Spleen (tissue), 11 donors: ENCODE data around the gene CIDEB. TPM values are rescaled to one million over a fixed set of nuclear protein-coding genes. Genes with fewer than 3 reads are reported as not detected.
A peak's percentile ranks its signal among the peaks of the same experiment; 100 is the strongest.

Experiments used
- DNase-seq: peaks from one replicate; pipeline ENCODE4 v3.0.0-alpha.2; 2020
- H3K27ac ChIP-seq, 8 donors: fragments of 200-600 bp; sonication (generic) in 7 of 8; 1 replicate in 4 of 8; 2 replicates in 4 of 8; pipeline versions ENCODE4 v1.5.0 to v1.8.0; 2016 to 2021; ENCODE audit warnings: inconsistent platforms in 4 of 8, mild to moderate bottlenecking in 4 of 8, moderate library complexity in 1 of 8
- H3K27me3 ChIP-seq, 7 donors: fragments of 200-600 bp; sonication (generic) in 6 of 7; replicated peaks in 1 of 7; 1 replicate in 4 of 7; 2 replicates in 3 of 7; pipeline versions ENCODE4 v1.5.0 to v1.8.0; 2016 to 2021; ENCODE audit warnings: inconsistent platforms in 3 of 7, mild to moderate bottlenecking in 1 of 7
- H3K36me3 ChIP-seq, 6 donors: fragments of 200-600 bp; sonication (generic) in 5 of 6; 1 replicate in 4 of 6; 2 replicates in 2 of 6; pipeline versions ENCODE4 v1.5.0 to v1.8.0; 2016 to 2021; ENCODE audit warnings: inconsistent platforms in 2 of 6
- H3K4me1 ChIP-seq, 6 donors: fragments of 200-600 bp; sonication (generic) in 5 of 6; 1 replicate in 3 of 6; 2 replicates in 3 of 6; pipeline versions ENCODE4 v1.5.0 to v1.8.0; 2016 to 2021; ENCODE audit warnings: inconsistent platforms in 3 of 6
- H3K4me3 ChIP-seq, 8 donors: fragments of 200-600 bp; sonication (generic) in 7 of 8; 1 replicate in 4 of 8; 2 replicates in 4 of 8; pipeline versions ENCODE4 v1.5.0 to v1.8.0; 2016 to 2021; ENCODE audit warnings: inconsistent platforms in 4 of 8, mild to moderate bottlenecking in 4 of 8, moderate library complexity in 2 of 8
- H3K9me3 ChIP-seq, 8 donors: fragments of 200-600 bp; sonication (generic) in 7 of 8; 1 replicate in 4 of 8; 2 replicates in 4 of 8; pipeline versions ENCODE4 v1.5.0 to v1.8.0; 2016 to 2021; ENCODE audit warnings: inconsistent platforms in 4 of 8
- CTCF ChIP-seq, 11 experiments: fragments of 200-600 bp in 7 of 11; fragments of 450-650 bp in 4 of 11; sonication (generic) in 4 of 11; IDR thresholded peaks in 8 of 11; conservative IDR thresholded peaks in 3 of 11; 1 replicate in 7 of 11; 2 replicates in 4 of 11; pipeline versions ENCODE4 v1.4.0 to v1.8.0; 2016 to 2021; ENCODE audit warnings: antibody characterized with exemption in 11 of 11, inconsistent platforms in 4 of 11, mild to moderate bottlenecking in 1 of 11
- POLR2A ChIP-seq, 3 donors: fragments of 450-650 bp; IDR thresholded peaks; one replicate each; pipeline ENCODE4 v1.5.1; 2017; ENCODE audit warnings: antibody characterized with exemption in 3 of 3, mild to moderate bottlenecking in 1 of 3
- POLR2AphosphoS5 ChIP-seq, 3 donors: sonication (generic); formaldehyde crosslinking; IDR thresholded peaks; one replicate each; pipeline ENCODE4 v1.5.1; 2017; ENCODE audit warnings: antibody characterized with exemption in 3 of 3
- WGBS, 5 donors: extraction: QIAGEN DNeasy Blood & Tissue Kit in 3 of 5; methylation state at CpG; one replicate each; pipeline versions ENCODE4 v1.1.5 to v1.1.7; 2013 to 2018; 5-methylcytosine and 5-hydroxymethylcytosine counted together
- intact Hi-C: fragments of 100-400 bp; cut with DNase I; formaldehyde crosslinking; loops from one replicate; pipeline ENCODE4 v1.15.0; 2023; ENCODE audit warnings: low total_unique reads
- polyA plus RNA-seq, 3 donors: library from polyadenylated mRNA; stranded (reverse); fragments of 200-250 nt; gene quantifications; one replicate each; pipeline ENCODE4 v1.2.1, GENCODE V29; 2013
- total RNA-seq, 7 donors: library from RNA; depleted of rRNA in 3 of 7; stranded (reverse); fragments of >200 nt in 3 of 7; fragmentation: NEBNext Ultra II Directional in 4 of 7; extraction: Animal tissue kit (Norgen Biotek cat#: 25700) in 4 of 7; gene quantifications; one replicate each; pipeline versions ENCODE4 v1.1.0 to v1.2.1, GENCODE V29; 2016 to 2021
- donor health status: healthy with polysubstance abuse.
- donor health status: DM: no; HTN: no; CAD: no; lungs with moderate emphysema.
- donor health status: DM: no; HTN: no; CAD: no.
- donor health status: Bipolar disorder and iron deficiency.
- donor health status: healthy.
- donor health status: DM: no; HTN: no; CAD: no.
- donor health status: DM: yes; HTN: yes; CAD: no.

The CIDEB gene
- total and polyA plus RNA-seq, 10 donors: 31.0 to 145 (median 81.6) TPM

GRCh38 chr14:24270537-24271133 lies 37.1 kb downstream of the CIDEB start:
- H3K27me3 ChIP-seq: no peaks in the 10 kb centered on the region
- intact Hi-C loops: no loop called here
- H3K27ac ChIP-seq: peak overlapping the region; percentile 87 to 100 (median 99)
- WGBS, 5 donors: 7 to 21% (median 17%) methylated on average over 11 to 13 of the region's 13 CpGs
- H3K36me3 ChIP-seq: peaks cover 0 to 46% (median 37%) of the 10 kb centered on the region in 6 donors
- TF ChIP-seq CTCF (IDR thresholded peaks at IDR 0.05 in 8 of 11, conservative IDR thresholded peaks at IDR 0.05 in 3 of 11) (no peak), POLR2AphosphoS5 (IDR thresholded peaks at IDR 0.05) (no peak), POLR2A (IDR thresholded peaks at IDR 0.05) (no peak)
- H3K4me1 ChIP-seq: peaks cover 7 to 61% (median 46%) of the 10 kb centered on the region in 6 donors
- DNase-seq: no peak
- peak overlapping the region; percentile 46 to 82 (median 68) for H3K4me3 ChIP-seq
- no peaks in the 10 kb centered on the region for H3K9me3 ChIP-seq

- no peaks in the 10 kb centered on the region for H3K9me3 ChIP-seq
- H3K4me3 ChIP-seq: no peak overlapping the region
- peaks cover 7 to 54% (median 41%) of the 10 kb centered on the region in 6 donors for H3K4me1 ChIP-seq
- intact Hi-C loops: no loop called here
- peak; percentile 75 for DNase-seq
- H3K36me3 ChIP-seq: peaks cover 0 to 52% (median 41%) of the 10 kb centered on the region in 6 donors
- H3K27me3 ChIP-seq: no peaks in the 10 kb centered on the region
- 95 to 98% (median 97%) methylated on average over 10 to 14 of the region's 14 CpGs for WGBS, 5 donors
- H3K27ac ChIP-seq: peak overlapping the region in 3 of 8 donors; percentile 95 to 100 (median 99)
- TF ChIP-seq POLR2A (IDR thresholded peaks at IDR 0.05): no peak
- TF ChIP-seq POLR2AphosphoS5 (IDR thresholded peaks at IDR 0.05): no peak
- no peak for TF ChIP-seq CTCF (IDR thresholded peaks at IDR 0.05 in 8 of 11, conservative IDR thresholded peaks at IDR 0.05 in 3 of 11)
Measured at GRCh38 chr14:24269910-24270536, 37.8 kb downstream of the CIDEB start.

- H3K36me3 ChIP-seq: peaks cover 0 to 59% (median 43%) of the 10 kb centered on the region in 6 donors
- H3K4me1 ChIP-seq: peaks cover 5 to 48% (median 37%) of the 10 kb centered on the region in 6 donors
- H3K27me3 ChIP-seq: no peaks in the 10 kb centered on the region
- TF ChIP-seq POLR2A (IDR thresholded peaks at IDR 0.05) (no peak), CTCF (IDR thresholded peaks at IDR 0.05 in 8 of 11, conservative IDR thresholded peaks at IDR 0.05 in 3 of 11) (no peak), POLR2AphosphoS5 (IDR thresholded peaks at IDR 0.05) (no peak)
- H3K9me3 ChIP-seq: no peaks in the 10 kb centered on the region
- 93 to 98% (median 94%) methylated on average over 7 to 8 of the region's 8 CpGs for WGBS, 5 donors
- H3K4me3 ChIP-seq: no peak overlapping the region
- intact Hi-C loops: no loop called here
- H3K27ac ChIP-seq: no peak overlapping the region
- no peak for DNase-seq
Measured at GRCh38 chr14:24269368-24269767, 38.4 kb downstream of the CIDEB start.

- Histone ChIP-seq H3K4me3 (no peak overlapping the region), H3K4me1 (peaks cover 4 to 36% (median 25%) of the 10 kb centered on the region in 6 donors), H3K36me3 (peaks cover 0 to 70% (median 43%) of the 10 kb centered on the region in 6 donors), H3K27ac (no peak overlapping the region), H3K27me3 (no peaks in the 10 kb centered on the region), H3K9me3 (no peaks in the 10 kb centered on the region)
- DNase-seq: no peak
- WGBS, 5 donors: 93 to 97% (median 96%) methylated on average over 9 of the region's 9 CpGs
- TF ChIP-seq CTCF (IDR thresholded peaks at IDR 0.05 in 8 of 11, conservative IDR thresholded peaks at IDR 0.05 in 3 of 11): no peak
- TF ChIP-seq POLR2AphosphoS5 (IDR thresholded peaks at IDR 0.05): no peak
- no peak for TF ChIP-seq POLR2A (IDR thresholded peaks at IDR 0.05)
- intact Hi-C loops: no loop called here
Measured at GRCh38 chr14:24268225-24268624, 39.6 kb downstream of the CIDEB start.
